GM18909 (cell line): ENCODE results near the gene ZBTB20.

ENCODE experiments used
- ATAC-seq: cut with Tn5 transposase; IDR thresholded peaks from one replicate; pipeline ENCODE4 v1.9.1; 2021; ENCODE audit warnings: mild to moderate bottlenecking; ENCODE audit not compliant: unreplicated experiment, poor library complexity

ZBTB20 gene

DNA sequence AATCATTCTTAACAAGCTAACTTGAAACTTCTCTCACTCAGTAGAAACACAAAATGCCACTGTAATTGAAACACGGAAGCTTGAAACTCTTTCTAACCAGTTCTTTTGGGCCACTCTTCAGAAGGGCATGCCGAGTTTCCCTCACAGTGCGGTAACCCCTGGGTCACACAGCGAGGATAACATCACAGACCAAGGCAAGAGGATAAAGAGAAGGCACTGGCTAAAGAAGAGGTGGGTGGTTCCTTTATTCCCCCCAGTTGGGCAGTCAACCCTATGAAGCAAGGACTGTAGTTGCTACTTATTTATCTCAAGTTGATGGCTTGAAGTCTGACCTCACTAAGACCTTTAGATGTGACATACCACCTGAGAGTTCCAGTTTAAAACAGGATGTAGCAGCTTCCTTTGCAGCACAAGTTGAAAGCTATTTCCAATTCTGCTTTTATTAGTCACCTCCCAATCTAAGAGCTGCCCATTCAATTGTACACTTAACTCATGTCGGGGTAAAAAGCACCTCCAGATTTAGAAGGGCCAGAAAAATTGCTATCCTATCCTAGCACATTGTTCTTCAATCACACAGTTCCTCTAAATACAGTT is 580.8 kb downstream of the ZBTB20 start:
- ATAC-seq: peak; percentile 92

DNA sequence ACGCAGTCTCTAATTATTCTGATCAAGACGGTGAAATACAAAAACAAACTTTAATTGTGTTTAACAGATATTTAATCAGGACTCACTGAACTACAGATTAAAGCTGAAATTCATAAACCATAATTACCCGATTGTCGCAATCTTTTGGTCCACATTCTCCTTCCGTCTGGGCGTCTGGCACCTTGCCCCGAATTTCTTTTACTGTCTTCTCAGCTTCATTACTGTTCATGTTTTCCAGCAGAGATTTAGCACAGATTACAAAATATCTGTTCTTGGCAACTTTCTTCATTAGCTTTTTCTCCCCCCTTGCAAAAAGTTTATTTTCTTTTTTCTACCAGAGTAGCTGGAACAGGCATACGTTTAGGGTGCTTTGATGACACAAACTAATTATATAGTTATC is 581.9 kb downstream of the ZBTB20 start:
- ATAC-seq: no peak

DNA sequence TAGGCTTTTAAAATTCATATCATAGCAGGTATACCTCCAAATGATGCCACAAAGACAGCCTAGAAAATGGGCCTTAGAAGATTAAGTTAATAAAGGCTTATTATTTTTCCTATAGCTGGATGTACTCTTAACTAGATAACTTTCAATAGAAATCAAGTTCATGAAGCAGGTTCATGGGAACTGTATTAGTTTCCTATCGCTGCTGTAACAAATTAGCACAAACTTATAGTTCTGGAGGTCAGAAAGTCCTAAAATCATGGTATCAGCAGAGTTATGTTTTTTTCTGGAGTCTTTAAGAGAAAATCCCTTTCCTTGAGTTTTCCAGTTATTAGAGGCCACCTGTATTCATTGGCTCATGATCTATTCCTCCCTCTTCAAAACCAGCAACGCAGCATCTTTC is 583.4 kb downstream of the ZBTB20 start:
- no peak for ATAC-seq

DNA sequence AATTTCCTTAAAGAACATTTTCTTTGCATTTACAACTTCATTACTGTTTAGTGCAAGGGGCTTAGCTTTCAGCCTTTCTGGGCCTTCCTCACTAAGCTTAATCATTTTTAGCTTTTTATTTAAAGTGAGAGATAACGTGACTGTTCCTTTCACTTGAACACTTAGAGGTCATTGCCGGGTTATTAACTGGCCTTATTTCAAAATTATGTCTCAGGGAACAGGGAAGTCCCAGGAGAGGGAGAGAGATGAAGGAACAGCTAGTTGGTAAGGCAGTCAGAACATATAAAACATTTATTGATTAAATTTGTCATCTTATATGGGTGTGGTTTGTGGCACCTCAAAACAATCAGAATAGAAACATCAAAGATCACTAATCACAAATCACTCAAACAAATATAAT is 584.5 kb downstream of the ZBTB20 start:
- ATAC-seq: no peak

DNA sequence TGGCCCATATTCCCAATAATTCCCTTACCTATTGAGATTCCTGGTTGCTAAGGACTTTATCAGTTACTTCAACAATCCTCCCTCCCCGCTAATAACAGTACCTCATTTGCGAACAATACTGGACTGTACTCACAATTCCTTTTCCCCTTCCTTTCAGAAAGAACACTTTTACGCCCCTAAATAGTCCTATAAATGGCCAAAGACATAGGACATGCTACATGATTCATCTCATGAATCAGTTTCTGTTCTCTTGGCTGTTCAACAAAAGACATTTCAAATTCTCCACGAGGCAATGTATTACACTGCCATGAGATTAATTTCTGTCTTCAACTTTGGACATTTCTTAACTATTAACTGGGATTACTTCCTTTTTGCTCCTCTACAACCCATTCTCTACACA is 588.8 kb downstream of the ZBTB20 start:
- no peak for ATAC-seq

DNA sequence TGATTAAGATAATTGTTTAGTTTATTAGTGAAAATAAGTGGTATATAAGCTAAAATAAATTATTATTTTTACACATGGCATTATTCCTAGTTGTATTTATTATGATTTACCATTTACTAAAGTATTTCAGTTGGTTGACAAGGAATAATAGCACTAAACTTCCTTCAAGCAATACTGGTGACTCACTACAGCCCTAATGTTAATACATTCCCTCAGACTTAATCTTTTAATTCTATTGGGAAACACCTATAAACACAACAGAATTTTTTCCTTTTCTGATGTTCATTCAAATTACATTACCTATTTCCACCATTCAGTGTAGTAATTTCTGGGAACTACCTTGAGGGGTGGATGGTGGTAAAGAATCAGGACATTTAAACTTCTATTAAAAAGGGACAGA is 589.3 kb downstream of the ZBTB20 start:
- no peak for ATAC-seq

DNA sequence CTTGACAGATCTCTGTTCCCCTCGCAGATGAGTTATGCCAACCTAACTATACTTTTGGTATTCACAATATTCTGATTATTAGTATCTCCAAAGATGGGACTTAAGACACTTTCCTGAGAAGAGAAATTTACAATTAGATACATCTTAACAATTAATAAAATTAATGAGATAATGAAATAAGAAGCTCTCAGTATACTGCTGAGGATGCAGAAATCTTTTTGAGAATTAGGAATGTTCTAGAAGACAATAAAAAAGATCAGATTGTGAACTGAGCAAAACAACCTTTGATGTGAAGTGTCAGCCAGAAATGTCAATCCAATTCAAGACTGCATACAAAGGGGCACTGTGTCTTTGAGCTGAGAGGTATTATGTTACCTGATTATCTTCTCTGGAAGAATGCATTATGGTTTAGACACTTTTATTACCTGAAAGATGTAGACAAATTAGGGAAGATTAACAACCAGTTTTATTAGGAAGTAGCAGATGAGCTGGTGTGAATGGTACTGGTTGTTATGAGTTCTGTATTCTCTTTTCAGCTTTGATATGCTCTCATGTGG is 590.4 kb downstream of the ZBTB20 start:
- ATAC-seq: no peak

GRCh38 chr3:114554731-114555130 is 592.4 kb downstream of the ZBTB20 start:
- ATAC-seq: no peak

- ATAC-seq: no peak
Measured at GRCh38 chr3:114553949-114554593, 593.0 kb downstream of the ZBTB20 start.

GRCh38 chr3:114552527-114552812 is 594.6 kb downstream of the ZBTB20 start:
- ATAC-seq: no peak

- ATAC-seq: no peak
Measured at GRCh38 chr3:114551770-114552526, 595.1 kb downstream of the ZBTB20 start.

DNA sequence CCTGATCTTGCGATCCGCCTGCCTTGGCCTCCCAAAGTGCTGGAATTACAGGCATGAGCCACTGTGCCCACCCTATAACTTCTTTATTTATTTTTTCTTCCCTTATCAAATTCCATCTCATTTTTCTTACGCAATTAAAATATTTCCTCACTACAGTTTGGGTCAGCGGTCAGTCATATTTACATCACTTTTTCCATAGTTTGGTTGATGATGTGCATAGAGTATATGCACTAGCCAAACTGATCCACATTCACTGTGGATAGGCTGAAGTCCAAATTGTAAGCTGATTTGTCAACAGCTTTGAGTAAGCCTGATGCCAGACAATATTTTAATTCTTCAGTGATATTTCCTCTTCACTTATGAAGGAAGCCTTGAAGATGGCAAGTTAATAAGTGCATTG is 596.9 kb downstream of the ZBTB20 start:
- ATAC-seq: no peak

- ATAC-seq: no peak
Measured at GRCh38 chr3:114545193-114545592, 601.9 kb downstream of the ZBTB20 start.

- no peak for ATAC-seq
Measured at GRCh38 chr3:114542359-114542758, 604.7 kb downstream of the ZBTB20 start.

- ATAC-seq: no peak
Measured at GRCh38 chr3:114539525-114539924, 607.6 kb downstream of the ZBTB20 start.

- no peak for ATAC-seq
Measured at GRCh38 chr3:114538211-114538610, 608.9 kb downstream of the ZBTB20 start.

DNA sequence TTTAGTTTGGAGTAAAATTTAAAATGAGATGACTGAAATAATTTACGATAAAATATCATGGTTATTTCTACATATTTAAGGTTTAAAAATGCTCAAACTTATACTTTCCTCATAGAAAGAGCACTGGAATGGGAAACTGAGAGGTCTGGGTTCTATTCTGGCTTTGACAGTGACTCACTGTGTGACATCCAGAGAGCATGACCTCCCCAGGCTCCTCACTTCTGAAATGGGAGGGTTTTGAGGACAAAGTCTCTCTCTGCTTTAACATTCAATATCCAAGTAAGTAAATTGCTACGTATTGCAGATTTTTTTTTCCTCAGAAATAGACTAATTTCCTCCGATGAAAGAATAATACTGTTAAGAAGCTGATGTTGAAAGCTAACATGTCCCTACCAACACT is 618.6 kb downstream of the ZBTB20 start:
- ATAC-seq: no peak

DNA sequence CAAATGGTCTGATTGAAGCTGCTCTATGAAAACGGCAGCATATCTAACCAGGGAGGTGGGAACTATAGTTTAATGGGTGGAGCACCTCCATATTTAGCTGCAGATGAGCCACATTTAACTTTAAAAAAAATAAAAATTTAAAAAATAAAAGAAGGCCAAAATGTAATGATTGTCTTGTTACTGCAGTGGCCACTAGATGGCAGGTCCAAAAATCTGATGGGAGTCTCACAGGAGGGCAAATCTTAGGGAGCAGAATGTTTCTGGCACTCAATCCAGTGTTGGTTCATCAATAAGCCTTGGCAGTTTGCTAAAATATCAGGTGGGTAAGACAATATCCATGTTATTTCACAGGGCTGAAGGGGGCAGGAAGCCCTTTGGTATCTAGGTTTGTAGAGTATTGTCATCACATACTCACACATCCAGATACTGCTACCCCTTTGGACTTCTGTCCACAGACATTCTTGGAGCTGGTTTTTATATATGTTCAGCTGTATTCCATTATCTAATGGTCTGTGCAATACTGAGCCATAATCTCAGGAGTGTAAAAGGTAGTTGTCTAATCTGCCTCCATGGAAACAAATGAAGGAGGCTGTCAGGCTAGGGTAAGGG is 619.9 kb downstream of the ZBTB20 start:
- ATAC-seq: no peak

- no peak for ATAC-seq
Measured at GRCh38 chr3:114525278-114525677, 621.8 kb downstream of the ZBTB20 start.

- no peak for ATAC-seq
Measured at GRCh38 chr3:114519415-114519814, 627.7 kb downstream of the ZBTB20 start.

- no peak for ATAC-seq
Measured at GRCh38 chr3:114518206-114518808, 628.8 kb downstream of the ZBTB20 start.
